Measurements from ENCODE around the gene CRAMP1.

DNA sequence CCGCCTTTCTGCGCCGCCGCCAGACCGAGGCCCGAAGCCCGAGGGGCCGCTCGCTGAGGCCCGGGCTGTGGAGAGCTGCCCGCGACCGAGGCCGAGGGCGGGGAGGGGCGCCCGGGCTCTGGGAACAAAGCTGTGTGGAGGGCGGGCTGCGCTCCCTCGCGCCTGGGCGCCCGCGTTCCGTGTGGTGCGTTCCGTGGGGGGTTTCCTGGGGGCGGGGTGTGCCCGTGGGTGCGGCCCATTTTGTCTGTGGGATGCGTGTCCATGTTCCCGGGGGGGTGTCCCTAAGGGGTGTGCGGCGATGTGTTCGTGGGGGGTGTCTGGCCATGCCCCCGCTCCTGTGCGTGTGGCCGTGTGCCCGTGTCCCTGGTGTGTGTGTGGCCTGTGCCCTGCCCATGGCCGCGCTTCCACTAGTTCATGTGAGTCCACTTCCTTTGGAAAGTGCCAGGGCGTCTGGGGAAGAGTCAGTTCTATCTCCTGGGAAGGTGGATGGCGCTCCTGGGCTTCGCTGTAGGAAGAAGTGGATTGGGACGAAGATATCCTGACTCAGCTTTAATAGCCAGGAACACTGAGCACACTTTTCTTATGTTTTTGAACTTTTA, 66.4 kb downstream of the CRAMP1 start:
- TF ChIP-seq REST (IDR thresholded peaks at IDR 0.05; ENCODE audit: insufficient read depth in 1 of 2, low read depth in 2 of 2, low read length in 2 of 2) (no peak), POLR2AphosphoS5 (IDR thresholded peaks at IDR 0.05; ENCODE audit: low read depth, low read length) (no peak; the same call in 1 of the 2 replicates), TAF1 (IDR thresholded peaks at IDR 0.05; ENCODE audit: borderline replicate concordance, insufficient read depth, low read length) (no peak)
